Body of pancreas (tissue), 4 donors: ENCODE data around the gene PCSK9.

Experiments
- CTCF ChIP-seq, 7 experiments: fragments of 450-650 bp in 4 of 7; fragments of 200-600 bp in 3 of 7; sonication (generic) in 3 of 7; IDR thresholded peaks; one replicate each; pipeline ENCODE4 v1.5.1; 2016 to 2019; ENCODE audit warnings: antibody characterized with exemption in 7 of 7
- POLR2A ChIP-seq, 3 donors: fragments of 450-650 bp; IDR thresholded peaks; one replicate each; pipeline ENCODE4 v1.6.1; 2016; ENCODE audit warnings: antibody characterized with exemption in 3 of 3, mild to moderate bottlenecking in 2 of 3

- TF ChIP-seq CTCF (IDR thresholded peaks at IDR 0.05) (no peak), POLR2A (IDR thresholded peaks at IDR 0.05) (no peak)
These were observed 29.9 kb downstream of the PCSK9 start for GRCh38 chr1:55069280-55069679.
